Left ventricle myocardium superior (tissue), 1 donor: ENCODE data around the gene NPAT. TPM values are rescaled to one million over a fixed set of nuclear protein-coding genes. Genes with fewer than 3 reads are reported as not detected.
A peak's percentile ranks its signal among the peaks of the same experiment; 100 is the strongest.

Experiments
- ATAC-seq: fragments of 200-7000 bp; cut with Tn5 transposase; one replicate; pipeline ENCODE4 v1.9.1; 2020; ENCODE audit warnings: mild to moderate bottlenecking, moderate library complexity
- DNase-seq: peaks from one replicate; pipeline ENCODE4 v3.0.0-alpha.2; 2020
- intact Hi-C: fragments of 100-400 bp; cut with micrococcal nuclease; formaldehyde crosslinking; loops from one replicate; pipeline ENCODE4 v1.11.0; 2022
- long read RNA-seq: library from polyadenylated mRNA; unstranded; transcript quantifications from one replicate; pipeline ENCODE4 v2.0.0, GENCODE V29; 2021
- total RNA-seq: library from RNA; stranded (reverse); fragmentation: NEBNext Ultra II Directional; extraction: Animal tissue kit (Norgen Biotek cat#: 25700); gene quantifications from one replicate; pipeline ENCODE4 v1.2.1, GENCODE V29; 2021
- donor health status: DM: no; HTN: yes; CAD: no; lungs with severe emphysema.

NPAT gene
- total RNA-seq, result 9.0 TPM
- long read RNA-seq, partial matches to known transcripts, result 5 of 6 reads
- long read RNA-seq, other reads (novel, unspliced or antisense), result 1 of 6 reads

DNA sequence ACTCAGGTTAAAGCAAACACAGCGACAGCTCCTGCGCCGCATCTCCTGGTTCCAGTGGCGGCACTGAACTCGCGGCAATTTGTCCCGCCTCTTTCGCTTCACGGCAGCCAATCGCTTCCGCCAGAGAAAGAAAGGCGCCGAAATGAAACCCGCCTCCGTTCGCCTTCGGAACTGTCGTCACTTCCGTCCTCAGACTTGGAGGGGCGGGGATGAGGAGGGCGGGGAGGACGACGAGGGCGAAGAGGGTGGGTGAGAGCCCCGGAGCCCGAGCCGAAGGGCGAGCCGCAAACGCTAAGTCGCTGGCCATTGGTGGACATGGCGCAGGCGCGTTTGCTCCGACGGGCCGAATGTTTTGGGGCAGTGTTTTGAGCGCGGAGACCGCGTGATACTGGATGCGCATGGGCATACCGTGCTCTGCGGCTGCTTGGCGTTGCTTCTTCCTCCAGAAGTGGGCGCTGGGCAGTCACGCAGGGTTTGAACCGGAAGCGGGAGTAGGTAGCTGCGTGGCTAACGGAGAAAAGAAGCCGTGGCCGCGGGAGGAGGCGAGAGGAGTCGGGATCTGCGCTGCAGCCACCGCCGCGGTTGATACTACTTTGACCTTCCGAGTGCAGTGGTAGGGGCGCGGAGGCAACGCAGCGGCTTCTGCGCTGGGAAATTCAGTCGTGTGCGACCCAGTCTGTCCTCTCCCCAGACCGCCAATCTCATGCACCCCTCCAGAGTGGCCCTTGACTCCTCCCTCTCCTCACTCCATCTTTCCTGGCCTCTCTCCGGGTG is at the start of gene NPAT, which contains the start of gene ATM:
Gene NPAT, minus strand, starts transcription at position 65 of the 774 bp plus-strand sequence. CDS start 102 bp downstream, outside the sequence.
Gene ATM, plus strand, starts transcription at position 494 of the 774 bp plus-strand sequence. CDS start 4,558 bp downstream, outside the sequence.
- intact Hi-C loops, result loop anchor here (5.0 kb wide), 1 partner anchor 245 kb away; the partner anchor contains the start of gene C11orf65
- DNase-seq (peak; percentile 100), ATAC-seq (peak; percentile 98)

DNA sequence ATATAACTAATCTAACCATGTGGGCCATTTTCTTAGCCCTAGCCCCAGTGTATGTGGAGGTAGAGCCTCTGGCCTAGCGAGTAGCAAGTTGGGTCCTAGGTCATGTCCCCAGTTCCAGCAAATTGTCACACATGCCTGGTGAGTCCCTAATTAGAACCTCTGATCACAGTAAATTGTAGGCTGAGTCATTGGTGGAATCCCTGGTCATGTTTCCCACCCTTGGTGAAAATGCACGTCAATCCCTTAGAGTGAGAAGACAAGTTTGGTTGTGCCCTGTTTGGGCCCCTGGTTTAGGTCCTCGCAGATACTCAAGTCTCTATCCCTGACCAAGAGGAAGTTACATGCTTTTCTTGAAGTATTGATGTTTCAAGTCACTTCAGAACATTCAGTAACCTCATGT is 47.1 kb upstream of the NPAT start:
- intact Hi-C loops, result no loop called here
- DNase-seq (no peak), ATAC-seq (no peak)

DNA sequence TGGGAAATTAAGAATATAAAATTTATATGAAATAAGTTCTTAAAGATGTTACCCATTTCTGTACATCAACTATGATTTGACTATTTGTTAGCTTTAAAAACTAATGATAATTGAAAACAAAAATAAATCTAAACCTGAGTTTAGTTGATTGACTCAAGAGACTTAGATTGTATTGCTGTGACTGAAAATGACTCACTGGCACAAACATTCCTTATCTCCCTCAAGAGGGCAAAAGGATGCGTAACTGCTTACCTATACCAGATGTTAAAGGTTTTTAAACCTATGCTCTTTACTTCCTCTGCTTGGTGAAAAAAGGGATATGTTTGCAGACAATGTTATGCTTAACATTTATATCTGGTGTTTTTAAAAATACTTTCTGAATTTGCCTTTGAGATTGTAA is 30.7 kb upstream of the NPAT start:
- intact Hi-C loops, result loop anchor here (10.0 kb wide), 1 partner anchor 82 kb away; no protein-coding TSS in a partner anchor
- ATAC-seq, result no peak
- DNase-seq, result no peak

DNA sequence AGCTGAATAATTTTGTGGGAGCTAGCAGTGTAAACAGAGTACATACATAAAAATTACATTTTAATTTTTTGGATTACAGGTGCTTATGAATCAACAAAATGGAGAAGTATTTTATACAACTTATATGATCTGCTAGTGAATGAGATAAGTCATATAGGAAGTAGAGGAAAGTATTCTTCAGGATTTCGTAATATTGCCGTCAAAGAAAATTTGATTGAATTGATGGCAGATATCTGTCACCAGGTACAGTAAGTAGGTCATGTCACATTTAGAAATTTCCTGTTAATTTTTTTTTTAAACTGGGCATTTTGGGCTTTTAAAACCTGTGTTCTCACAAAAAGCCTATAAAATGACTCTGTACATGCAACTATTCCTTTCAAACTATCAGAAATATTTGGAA is 24.4 kb upstream of the NPAT start:
- DNase-seq (no peak), ATAC-seq (no peak)
- intact Hi-C loops, result no loop called here

DNA sequence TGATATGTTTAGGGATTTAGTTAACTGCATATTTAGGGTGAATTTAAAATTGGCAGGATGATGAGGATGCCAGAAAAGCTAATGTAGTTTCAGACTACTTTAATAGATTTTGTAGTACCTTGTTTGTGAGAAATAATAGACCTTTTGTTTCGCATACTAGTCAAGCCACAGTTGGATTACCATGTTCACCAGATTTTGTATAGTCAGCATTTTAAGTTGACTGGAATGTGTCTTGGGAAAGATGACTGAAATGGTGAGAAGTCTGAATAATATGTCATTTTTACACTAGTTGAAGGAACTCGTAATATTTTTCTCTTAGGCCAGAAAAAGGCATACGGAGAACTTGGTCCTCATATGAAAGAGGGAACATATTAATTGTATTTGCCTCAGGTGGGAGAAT is 23.9 kb upstream of the NPAT start:
- DNase-seq (no peak), ATAC-seq (no peak)
- intact Hi-C loops, result no loop called here

DNA sequence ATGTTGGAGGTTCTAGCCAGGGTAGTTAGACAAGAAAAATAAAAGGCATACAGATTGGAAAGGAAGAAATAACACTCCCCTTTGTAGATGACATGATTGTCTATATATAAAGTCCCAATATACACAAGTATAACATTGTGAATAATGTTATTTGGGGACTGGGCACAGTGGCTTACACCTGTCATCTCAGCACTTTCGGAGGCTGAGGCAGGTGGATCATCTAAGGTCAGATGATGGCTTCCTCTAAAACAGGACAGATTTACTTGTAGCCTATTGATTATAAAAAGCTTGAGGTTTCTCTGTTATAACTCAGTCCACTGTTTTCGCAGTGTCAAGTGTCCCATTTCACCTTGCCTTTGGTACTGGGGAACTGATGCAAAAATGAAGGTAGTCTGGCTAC is 20.0 kb upstream of the NPAT start:
- intact Hi-C loops, result no loop called here
- DNase-seq (no peak), ATAC-seq (no peak)

DNA sequence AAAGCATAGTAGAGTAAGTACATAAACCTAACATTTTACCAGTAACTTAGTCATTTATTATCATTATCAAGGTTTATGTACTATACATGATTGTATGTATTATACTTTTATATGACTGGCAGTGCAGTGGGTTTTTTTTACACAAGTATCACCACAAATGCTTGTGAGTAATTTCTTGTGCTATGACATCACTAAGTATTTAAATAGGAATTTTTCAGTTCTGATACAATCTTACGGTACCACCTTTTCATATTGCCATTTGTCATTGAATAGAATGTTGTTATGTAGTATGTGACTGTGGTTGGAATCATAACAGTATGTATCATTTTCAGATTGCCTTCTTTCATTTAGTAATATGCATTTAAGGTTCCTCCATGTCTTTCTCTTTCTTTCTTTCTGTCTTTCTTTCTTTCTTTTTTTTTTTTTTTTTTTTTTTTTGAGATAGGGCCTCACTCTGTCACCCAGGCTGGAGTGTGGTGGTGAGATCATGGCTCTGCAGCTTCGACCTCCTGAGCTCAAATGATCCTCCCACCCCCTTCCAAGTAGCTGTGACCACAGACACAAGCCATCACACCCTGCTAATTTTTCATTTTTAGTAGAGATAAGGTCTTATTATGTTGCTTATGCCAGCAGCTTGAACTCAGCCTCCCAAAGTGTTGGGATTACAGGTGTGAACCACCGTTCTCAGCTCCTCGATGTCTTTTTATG is 19.0 kb upstream of the NPAT start:
- ATAC-seq, result no peak
- intact Hi-C loops, result no loop called here
- DNase-seq, result no peak

DNA sequence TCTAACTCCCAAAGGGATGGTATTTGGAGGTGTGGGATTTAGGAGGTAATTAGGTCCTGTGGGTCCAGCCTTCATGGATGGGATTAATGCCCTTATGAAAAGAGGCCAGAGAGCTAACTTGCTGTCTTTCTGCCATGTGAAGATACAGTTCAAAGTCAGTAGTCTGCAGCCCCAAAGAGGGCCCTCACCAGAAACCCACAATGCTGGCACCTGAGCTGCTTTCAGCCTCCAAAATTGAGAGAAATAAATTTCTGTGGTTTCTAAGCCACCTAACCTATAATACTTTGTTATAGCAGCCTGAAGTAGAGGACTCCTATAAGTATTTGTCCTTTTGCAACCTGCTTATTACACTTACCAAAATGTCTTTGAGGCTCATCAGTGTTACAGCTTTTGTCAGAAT is 16.6 kb upstream of the NPAT start:
- DNase-seq (no peak), ATAC-seq (no peak)
- intact Hi-C loops, result no loop called here

DNA sequence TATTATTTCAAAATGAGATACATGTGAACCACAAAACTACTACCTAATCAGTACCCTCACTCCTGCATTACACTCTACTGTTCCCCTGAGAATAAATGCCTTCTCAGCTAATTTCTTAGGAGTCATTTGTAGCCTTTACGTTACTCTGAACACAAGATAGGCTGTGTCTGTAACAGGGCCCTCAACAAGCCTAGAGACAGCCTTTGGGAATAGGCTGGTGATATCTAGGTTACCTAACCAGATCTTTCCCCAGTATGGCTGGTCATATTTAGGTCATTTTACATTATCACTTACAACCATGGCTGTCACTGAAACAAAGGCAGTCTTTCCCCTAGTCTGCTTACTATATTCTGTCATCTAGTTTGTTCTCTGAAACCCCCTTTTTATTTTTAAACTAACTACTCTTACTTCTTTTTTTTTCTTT is 14.6 kb upstream of the NPAT start:
- DNase-seq (no peak), ATAC-seq (no peak)
- intact Hi-C loops, result no loop called here

DNA sequence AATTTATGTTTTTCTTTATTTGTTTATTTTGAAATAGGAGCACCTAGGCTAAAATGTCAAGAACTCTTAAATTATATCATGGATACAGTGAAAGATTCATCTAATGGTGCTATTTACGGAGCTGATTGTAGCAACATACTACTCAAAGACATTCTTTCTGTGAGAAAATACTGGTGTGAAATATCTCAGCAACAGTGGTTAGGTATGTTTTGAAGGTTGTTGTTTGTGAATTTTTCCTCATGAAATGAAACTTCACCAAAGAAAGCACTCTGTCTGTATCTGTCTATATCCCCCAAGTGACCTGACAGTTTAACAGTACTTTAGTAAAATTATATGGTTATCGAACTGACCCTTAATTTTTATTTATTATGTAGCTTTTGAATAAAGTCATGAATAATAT is 13.2 kb upstream of the NPAT start:
- intact Hi-C loops, result no loop called here
- ATAC-seq (no peak), DNase-seq (no peak)

DNA sequence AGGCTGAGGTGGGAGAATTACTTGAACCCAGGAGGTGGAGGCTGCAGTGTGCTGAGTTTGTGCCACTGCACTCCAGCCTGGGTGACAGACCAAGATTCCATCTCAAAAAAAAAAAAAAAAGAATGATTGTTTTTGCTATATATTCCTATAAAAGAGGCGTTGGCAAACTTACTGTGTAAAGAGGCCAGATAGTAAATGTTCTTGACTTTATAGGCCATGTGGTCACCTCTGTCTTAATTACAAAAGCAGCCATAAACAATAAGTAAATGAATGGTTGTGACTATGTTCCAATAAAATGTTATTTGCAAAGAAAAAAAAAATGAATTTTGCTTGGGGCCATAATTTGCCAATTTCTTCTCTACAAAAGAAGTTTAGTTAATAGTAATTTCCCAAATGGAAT is 12.8 kb upstream of the NPAT start:
- intact Hi-C loops, result no loop called here
- no peak for DNase-seq
- no peak for ATAC-seq

DNA sequence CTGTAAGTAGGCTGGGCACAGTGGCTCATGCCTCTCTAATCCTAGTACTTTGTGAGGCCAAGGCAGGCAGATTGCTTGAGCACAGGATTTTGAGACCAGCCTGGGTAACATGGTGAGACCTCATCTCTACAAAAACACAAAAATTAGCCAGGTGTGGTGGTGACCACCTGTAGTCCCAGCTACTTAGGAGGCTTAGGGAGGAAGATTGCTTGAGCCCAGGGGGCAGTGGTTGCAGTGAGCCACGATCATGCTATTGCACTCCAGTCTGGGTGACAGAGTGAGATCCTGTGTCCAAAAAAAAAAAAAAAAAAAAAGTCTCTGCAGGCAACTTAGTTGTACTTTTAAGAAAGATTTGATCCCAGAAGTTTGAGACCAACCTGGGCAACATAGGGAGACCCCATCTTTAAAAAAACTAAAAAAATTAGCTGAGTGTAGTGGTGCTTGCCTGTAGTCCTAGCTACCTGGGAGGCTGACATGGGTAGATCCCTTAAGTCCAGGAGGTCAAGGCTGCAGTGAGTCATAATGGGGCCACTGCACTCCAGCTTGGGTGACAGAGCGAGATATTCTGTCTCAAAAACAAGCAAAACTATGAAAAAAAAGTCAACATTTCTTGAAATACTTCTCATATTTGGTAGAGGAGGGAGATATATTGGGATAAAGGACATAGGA is 11.0 kb upstream of the NPAT start:
- ATAC-seq, result no peak
- intact Hi-C loops, result no loop called here

DNA sequence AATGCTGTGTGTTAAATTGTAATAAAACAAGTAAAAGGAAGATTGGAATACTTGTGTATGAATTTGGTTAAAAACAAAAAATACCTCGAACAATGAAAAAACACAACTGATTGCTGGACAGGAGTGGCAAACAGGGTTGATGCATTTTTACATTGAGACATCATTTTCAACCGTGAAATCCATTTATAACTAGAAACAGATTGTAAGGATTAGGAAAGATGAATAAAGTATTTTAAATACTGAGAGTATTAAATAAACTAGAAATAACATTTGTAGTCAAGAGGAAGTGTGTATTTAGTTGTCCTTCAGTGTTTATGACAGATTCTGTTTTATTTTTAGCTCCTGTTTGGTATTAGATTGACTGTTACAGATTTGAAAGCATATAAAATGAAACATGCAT is 5.8 kb upstream of the NPAT start:
- ATAC-seq (no peak), DNase-seq (no peak)
- intact Hi-C loops, result no loop called here

More for the DNA sequence above, 11.0 kb upstream of the NPAT start:
- DNase-seq, result no peak

DNA sequence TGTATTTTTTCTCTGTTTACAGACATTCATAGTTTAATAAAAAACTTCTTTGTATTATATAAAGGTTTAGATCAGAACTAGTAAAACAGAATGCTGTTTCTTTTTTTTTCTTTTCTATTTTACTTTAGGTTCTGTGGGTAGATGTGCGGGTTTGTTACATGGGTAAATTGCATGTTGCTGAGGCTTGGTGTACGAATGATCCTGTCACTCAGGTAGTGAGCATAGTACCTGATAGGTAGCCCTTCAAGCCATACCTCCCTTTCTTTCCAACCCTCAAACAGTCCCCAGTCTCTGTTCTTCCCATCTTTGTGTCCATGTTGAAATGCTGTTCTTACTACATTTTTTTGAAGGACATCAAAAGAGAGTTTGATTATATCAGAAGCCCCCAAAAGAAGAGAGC is 3.6 kb upstream of the NPAT start:
- DNase-seq, result no peak
- ATAC-seq, result no peak
- intact Hi-C loops, result no loop called here

DNA sequence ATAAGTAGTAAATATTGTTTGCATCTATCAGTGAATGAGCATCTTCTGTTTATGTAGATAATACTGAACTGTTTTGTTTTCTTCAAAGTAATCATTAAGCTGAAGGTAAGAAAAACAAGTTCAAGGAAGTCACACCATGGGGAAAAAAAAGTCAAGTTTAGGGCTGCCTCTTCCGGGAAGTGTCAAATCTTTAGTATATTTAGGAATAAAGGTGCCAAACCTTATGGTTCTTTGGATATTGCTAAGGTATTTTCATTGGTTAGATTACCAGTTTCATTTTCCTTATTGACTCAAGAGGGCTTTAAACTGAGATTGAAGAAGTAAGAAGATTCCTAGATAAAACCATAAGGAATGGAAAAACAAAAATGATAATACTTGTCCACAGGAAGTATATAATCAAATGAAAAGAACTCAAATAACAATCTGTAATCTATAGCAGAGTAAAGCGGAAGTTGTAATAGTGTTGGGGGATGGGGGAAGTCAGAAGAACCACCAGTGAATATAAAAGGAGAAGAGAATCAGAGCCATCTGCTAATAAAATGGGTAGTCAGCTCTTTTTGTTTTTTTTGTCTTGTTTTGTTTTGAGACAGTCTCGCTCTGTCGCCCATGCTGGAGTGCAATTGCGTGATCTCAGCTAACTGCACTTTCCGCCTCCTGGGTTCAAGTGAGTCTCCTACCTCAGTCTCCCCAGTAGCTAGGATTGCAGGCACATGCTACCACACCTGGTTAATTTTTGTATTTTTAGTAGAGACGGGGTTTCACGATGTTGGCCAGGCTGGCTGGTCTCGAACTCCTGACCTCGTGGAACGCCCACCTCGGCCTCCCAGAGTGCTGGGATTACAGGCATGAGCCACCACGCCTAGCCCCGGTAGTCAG is 2.7 kb upstream of the NPAT start:
- DNase-seq, result no peak
- ATAC-seq, result no peak
- intact Hi-C loops, result loop anchor here (5.0 kb wide), 1 partner anchor 242 kb away; the partner anchor contains the start of gene C11orf65

DNA sequence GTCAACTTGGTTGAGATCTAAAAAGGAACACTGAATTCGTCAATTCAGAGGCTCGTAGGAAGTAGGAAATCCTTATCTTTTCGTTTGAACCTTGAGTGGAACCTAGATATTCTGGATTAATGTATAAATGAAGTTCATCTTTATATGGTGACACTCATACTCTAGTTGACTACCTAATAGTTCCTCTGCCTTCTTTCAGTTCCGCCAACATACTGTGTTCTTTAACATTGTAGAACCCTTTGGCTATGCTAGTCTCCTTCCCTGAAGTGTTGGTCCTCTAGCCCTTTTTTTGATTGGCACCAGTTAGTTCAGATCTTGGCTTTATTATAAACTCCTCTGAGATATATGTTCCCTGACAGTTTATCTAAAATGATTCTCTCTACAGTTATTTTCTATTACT is 1.9 kb upstream of the NPAT start:
- ATAC-seq (no peak), DNase-seq (no peak)
- intact Hi-C loops, result loop anchor here (5.0 kb wide), 1 partner anchor 243 kb away; the partner anchor contains the start of gene C11orf65

DNA sequence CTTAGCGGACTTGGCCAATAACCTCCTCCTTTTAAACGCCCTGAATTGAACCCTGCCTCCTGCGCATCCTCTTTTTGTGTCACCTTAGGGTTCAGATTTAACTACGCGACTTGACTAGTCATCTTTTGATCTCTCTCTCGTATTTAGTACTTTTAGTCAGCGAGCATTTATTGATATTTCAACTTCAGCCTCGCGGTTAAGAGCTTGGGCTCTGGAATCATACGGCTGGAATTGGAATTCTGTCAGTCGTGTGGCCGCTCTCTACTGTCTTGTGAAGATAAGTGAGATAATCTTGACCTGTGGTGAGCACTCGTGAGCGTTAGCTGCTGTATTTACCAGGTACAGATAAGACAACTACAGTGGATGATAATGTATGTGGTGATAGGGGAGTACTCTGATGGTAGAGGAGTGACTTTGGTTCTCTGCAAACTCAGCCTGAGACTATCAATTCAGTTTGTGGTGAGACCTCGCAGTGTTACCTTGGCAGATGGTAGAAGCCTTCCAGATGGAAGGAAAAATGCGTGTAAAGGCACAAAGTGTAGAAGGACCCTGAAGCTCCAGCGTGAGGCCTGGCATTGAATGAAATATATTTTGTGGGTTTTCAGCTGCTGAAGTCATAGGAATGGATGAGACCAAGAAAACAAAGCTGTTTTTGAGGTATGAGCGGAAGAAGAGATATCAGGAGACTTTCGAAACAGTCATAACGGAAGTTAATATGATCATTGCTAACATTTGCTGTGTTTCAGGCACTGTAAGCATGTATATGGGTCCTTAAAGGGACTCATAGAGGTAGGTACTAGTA is 1.1 kb upstream of the NPAT start:
- intact Hi-C loops, result loop anchor here (5.0 kb wide), 1 partner anchor 244 kb away; the partner anchor contains the start of gene C11orf65
- no peak for ATAC-seq
- no peak for DNase-seq
